Measurements from ENCODE around the gene BUD31. TPM values are rescaled to one million over a fixed set of nuclear protein-coding genes. Genes with fewer than 3 reads are reported as not detected.

The BUD31 gene
- total RNA-seq, 1 experiment from 2014 or later: 104 TPM

DNA sequence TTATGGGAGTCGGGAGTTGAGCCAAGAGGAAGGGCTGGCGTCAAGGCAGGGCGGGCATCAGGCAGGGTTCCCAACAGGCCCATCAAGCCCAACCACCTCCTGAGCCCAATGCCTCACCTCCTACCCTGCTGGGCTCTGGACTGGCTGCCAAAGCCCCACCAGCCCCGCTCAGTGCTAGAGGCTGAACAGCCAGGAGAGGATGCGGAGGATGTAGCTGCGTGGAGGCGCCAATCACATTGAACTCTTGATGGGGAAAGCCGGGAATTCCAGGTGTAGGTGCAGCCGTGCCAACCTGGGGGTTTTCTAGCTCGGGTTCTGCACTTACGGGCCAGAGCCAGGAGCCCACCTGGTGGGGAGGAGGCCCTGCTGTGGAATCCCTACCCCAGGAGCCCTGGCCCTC lies 44.3 kb downstream of the BUD31 start:
- no CpG with 5 or more reads among the region's 11 CpGs for WGBS (ENCODE audit: extremely low coverage, insufficient read length, low lambda C conversion rate)
- H3K23me2 ChIP-seq (ENCODE audit: insufficient read length, low read depth, low read length, poor library complexity, severe bottlenecking): no peaks in the 10 kb centered on the region
- H3K4me2 ChIP-seq (ENCODE audit: insufficient read depth, insufficient read length, low read length): no peak overlapping the region
- no peak overlapping the region for H2AK5ac ChIP-seq (ENCODE audit: insufficient read length, low read length)
- no peaks in the 10 kb centered on the region for H3K4me1 ChIP-seq (ENCODE audit: insufficient read depth, low read length)
- H4K91ac ChIP-seq (ENCODE audit: insufficient read length, low read depth, low read length): no peak overlapping the region
- no peak overlapping the region for H2AFZ ChIP-seq (ENCODE audit: low read length)
- H3K9ac ChIP-seq (ENCODE audit: extremely low read depth, insufficient read length, low read length): no peak overlapping the region
- no peak overlapping the region for H3K27ac ChIP-seq (ENCODE audit: insufficient read length, low read depth, low read length)
- H3K27me3 Mint-ChIP-seq (ENCODE audit: low read depth): no peaks in the 10 kb centered on the region; the same call in none of the 2 replicates
- peaks cover 32 to 92% (median 85%) of the 10 kb centered on the region in 3 experiments; a peak in 6 of 7 replicates for H3K36me3 Mint-ChIP-seq (ENCODE audit: insufficient read depth in 1 of 3, low read depth in 3 of 3)
- no peaks in the 10 kb centered on the region for H3K9me3 ChIP-seq (ENCODE audit: control insufficient read depth, low read depth, low read length)
- H3K27ac Mint-ChIP-seq: no peak overlapping the region
- H3K14ac ChIP-seq (ENCODE audit: insufficient read depth, low read length): no peak overlapping the region
- no peak overlapping the region for H3K23ac ChIP-seq (ENCODE audit: insufficient read length, low read depth, low read length)
- H2BK5ac ChIP-seq (ENCODE audit: insufficient read length, low read length): no peak overlapping the region
- no peak overlapping the region for H2BK120ac ChIP-seq (ENCODE audit: low read depth, low read length, poor library complexity, severe bottlenecking)
- H4K20me1 ChIP-seq (ENCODE audit: control insufficient read depth, insufficient read depth, insufficient read length): no peaks in the 10 kb centered on the region
- no peak overlapping the region for H2BK15ac ChIP-seq (ENCODE audit: low read depth, low read length)
- H3K4me1 Mint-ChIP-seq: no peaks in the 10 kb centered on the region
- no peak overlapping the region for H3K56ac ChIP-seq (ENCODE audit: insufficient read length, low read depth, low read length)
- no peak overlapping the region for H4K8ac ChIP-seq (replicated peaks; ENCODE audit: insufficient read length, low read depth, low read length)
- no peak overlapping the region for H3T11ph ChIP-seq (ENCODE audit: low read length)
- H3K27me3 ChIP-seq (ENCODE audit: insufficient read depth, low read length): no peaks in the 10 kb centered on the region
- DNase-seq: no peak
- H3K79me1 ChIP-seq (ENCODE audit: insufficient read depth, low read depth, low read length, poor library complexity, severe bottlenecking): no peaks in the 10 kb centered on the region
- H3K18ac ChIP-seq (ENCODE audit: insufficient read length, low read depth, low read length): no peak overlapping the region
- no peaks in the 10 kb centered on the region for H3K9me3 Mint-ChIP-seq
- no peak overlapping the region for H3K4me3 Mint-ChIP-seq
- TF ChIP-seq, protein P1, sequence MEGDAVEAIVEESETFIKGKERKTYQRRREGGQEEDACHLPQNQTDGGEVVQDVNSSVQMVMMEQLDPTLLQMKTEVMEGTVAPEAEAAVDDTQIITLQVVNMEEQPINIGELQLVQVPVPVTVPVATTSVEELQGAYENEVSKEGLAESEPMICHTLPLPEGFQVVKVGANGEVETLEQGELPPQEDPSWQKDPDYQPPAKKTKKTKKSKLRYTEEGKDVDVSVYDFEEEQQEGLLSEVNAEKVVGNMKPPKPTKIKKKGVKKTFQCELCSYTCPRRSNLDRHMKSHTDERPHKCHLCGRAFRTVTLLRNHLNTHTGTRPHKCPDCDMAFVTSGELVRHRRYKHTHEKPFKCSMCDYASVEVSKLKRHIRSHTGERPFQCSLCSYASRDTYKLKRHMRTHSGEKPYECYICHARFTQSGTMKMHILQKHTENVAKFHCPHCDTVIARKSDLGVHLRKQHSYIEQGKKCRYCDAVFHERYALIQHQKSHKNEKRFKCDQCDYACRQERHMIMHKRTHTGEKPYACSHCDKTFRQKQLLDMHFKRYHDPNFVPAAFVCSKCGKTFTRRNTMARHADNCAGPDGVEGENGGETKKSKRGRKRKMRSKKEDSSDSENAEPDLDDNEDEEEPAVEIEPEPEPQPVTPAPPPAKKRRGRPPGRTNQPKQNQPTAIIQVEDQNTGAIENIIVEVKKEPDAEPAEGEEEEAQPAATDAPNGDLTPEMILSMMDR (conservative IDR thresholded peaks at IDR 0.05): no peak
- H2BK20ac ChIP-seq (ENCODE audit: low read depth, low read length, poor library complexity, severe bottlenecking): no peak overlapping the region
- H3K79me2 ChIP-seq (ENCODE audit: insufficient read depth, low read length): no peaks in the 10 kb centered on the region
- H2BK12ac ChIP-seq (ENCODE audit: insufficient read length, low read depth, low read length): no peak overlapping the region
- no peak overlapping the region for H4K5ac ChIP-seq (ENCODE audit: insufficient read length, low read depth, low read length)
- no peak overlapping the region for H3K4ac ChIP-seq (ENCODE audit: low read depth, low read length)

Data from H9 (cell line).